GM06990 (cell line): ENCODE data around the gene ADCY10.
"Not testable (repeated sequence)": the region's sequence is repeated elsewhere in the genome, so short reads cannot be mapped to it uniquely, and the experiment has no call there.

Source experiments
- DNase-seq: peaks from one replicate; pipeline ENCODE4 v3.0.0-alpha.2; 2011; ENCODE audit not compliant: insufficient read length; ENCODE audit errors: extremely low read depth
- H3K27me3 ChIP-seq: replicated peaks from 2 replicates; pipeline ENCODE4 v1.6.0; 2011; ENCODE audit warnings: low read length; ENCODE audit not compliant: control insufficient read depth, insufficient read depth
- H3K36me3 ChIP-seq: 2 replicates; pipeline ENCODE4 v1.5.1; 2011; ENCODE audit warnings: low read length; ENCODE audit not compliant: control insufficient read depth, insufficient read depth
- H3K4me3 ChIP-seq: replicated peaks from 2 replicates; pipeline ENCODE4 v1.5.1; 2011; ENCODE audit warnings: low read depth, mild to moderate bottlenecking, control low read depth, low read length
- TF ChIP-seq, protein P1 (sequence below): IDR thresholded peaks from 2 replicates; pipeline ENCODE4 v1.5.1; 2011; ENCODE audit warnings: low read length, control low read depth, mild to moderate bottlenecking, inconsistent platforms; ENCODE audit not compliant: insufficient read depth, poor library complexity, severe bottlenecking

The ADCY10 gene

DNA sequence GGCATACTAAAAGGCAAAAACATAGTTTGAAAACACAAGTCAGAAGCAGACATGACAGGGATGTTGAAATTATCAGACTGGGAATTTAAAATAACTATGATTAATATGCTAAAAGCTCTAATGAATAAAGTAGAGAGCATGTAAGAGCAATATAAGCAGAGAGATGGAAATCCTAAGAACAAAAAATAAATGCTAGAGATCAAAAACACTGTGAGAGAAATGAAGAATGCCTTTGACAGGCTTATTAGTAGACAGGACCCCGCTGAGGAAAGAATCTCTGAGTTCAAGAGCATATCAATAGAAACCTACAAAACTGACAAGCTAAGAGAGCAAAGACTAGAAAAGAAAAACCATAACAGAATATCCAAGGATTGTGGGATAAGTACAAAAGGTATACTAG is 98.3 kb downstream of the ADCY10 start:
- DNase-seq = no peak
- TF ChIP-seq, protein P1, sequence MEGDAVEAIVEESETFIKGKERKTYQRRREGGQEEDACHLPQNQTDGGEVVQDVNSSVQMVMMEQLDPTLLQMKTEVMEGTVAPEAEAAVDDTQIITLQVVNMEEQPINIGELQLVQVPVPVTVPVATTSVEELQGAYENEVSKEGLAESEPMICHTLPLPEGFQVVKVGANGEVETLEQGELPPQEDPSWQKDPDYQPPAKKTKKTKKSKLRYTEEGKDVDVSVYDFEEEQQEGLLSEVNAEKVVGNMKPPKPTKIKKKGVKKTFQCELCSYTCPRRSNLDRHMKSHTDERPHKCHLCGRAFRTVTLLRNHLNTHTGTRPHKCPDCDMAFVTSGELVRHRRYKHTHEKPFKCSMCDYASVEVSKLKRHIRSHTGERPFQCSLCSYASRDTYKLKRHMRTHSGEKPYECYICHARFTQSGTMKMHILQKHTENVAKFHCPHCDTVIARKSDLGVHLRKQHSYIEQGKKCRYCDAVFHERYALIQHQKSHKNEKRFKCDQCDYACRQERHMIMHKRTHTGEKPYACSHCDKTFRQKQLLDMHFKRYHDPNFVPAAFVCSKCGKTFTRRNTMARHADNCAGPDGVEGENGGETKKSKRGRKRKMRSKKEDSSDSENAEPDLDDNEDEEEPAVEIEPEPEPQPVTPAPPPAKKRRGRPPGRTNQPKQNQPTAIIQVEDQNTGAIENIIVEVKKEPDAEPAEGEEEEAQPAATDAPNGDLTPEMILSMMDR = no peak
- Histone ChIP-seq H3K4me3 (no peak overlapping the region), H3K27me3 (no peaks in the 10 kb centered on the region), H3K36me3 (no peaks in the 10 kb centered on the region)

DNA sequence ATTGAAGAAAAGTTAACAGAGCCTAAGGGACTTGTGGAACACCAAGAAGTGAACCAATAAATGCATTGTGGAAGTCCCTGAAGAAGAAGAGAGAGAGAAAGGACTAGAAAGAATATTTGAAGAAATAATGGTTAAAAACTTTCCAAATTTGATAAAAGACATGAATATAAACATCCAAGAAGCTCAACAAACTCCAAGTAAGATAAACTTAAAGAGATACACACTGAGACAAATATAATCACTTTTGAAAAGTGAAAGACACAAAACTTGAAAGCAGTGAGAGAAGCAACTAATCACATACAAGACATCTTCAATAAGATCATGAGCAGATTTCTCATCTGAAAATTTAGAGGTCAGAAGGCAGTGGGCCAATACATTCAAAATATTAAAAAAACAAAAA is 101.0 kb downstream of the ADCY10 start:
- TF ChIP-seq, protein P1 = no peak
- Histone ChIP-seq H3K36me3 (no peaks in the 10 kb centered on the region), H3K27me3 (no peaks in the 10 kb centered on the region), H3K4me3 (no peak overlapping the region)
- no peak for DNase-seq

DNA sequence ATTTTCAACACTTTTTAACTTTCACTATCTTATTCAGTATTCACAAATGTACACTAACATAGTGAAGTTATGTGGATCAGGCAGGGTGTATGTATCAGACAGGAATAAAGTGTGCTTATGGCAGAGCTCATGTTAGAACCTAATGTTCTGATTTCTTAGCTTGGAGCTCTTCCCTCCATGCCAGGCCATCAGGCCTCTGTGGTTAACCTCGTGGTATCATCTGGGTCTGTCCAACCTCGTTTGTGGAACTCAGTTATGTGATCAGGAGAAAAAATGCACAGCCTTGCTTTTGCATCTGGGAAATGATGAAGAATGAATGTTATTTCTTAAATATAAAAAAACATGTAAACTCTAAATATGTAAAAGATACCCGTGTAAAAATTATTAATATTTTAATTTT is 105.2 kb downstream of the ADCY10 start:
- no peak for DNase-seq
- H3K27me3 ChIP-seq = no peaks in the 10 kb centered on the region
- no peaks in the 10 kb centered on the region for H3K36me3 ChIP-seq
- no peak overlapping the region for H3K4me3 ChIP-seq
- TF ChIP-seq, protein P1 = no peak

DNA sequence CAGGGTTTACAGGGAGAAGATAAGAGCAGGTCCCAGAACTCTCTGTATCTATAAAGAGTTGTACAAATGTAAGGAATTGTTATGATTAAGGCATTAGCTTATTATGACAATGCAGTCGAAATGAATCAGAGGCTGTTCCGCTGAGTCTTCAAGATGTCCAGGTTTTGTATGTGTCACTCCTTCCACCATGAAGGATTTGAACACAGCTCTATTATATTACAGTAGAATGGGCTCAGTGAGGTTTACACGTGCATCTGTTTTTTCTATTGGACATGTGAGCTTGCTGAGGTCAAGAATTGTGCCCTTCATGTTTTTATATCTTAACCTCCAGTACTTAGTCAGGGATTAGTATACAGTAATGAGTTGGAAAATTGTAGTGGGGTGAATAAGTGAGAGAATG is 105.8 kb downstream of the ADCY10 start:
- no peaks in the 10 kb centered on the region for H3K36me3 ChIP-seq
- H3K4me3 ChIP-seq = no peak overlapping the region
- TF ChIP-seq, protein P1 = no peak
- no peak for DNase-seq
- no peaks in the 10 kb centered on the region for H3K27me3 ChIP-seq

DNA sequence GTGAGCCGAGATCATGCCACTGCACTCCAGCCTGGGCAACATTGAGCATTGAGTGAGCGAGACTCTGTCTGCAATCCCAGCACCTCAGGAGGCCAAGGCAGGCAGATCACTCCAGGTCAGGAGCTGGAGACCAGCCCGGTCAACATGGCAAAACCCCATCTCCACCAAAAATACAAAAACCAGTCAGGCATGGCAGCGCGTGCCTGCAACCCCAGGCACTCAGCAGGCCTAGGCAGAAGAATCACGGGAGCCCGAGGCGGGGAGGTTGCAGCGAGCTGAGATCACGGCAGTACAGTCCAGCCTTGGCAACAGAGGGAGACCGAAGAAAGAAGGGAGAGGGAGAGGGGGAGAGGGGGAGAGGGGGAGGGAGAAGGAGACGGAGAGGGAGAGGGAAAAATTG is 107.3 kb downstream of the ADCY10 start:
- DNase-seq, H3K4me3 ChIP-seq, H3K36me3 ChIP-seq, H3K27me3 ChIP-seq: not testable (repeated sequence)

DNA sequence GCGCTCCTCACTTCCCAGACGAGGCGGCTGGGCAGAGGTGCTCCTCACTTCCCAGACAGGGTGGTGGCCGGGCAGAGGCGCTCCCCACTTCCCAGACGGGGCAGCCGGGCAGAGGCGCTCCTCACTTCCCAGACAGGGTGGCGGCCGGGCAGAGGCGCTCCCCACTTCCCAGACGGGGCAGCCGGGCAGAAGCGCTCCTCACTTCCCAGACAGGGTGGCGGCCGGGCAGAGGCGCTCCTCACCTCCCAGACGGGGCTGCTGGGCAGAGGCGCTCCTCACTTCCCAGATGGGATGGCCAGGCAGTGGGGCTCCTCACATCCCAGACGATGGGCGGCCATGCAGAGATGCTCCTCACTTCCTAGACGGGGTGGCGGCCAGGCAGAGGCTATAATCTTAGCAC is 107.7 kb downstream of the ADCY10 start:
- H3K27me3 ChIP-seq, H3K4me3 ChIP-seq, DNase-seq, H3K36me3 ChIP-seq: not testable (repeated sequence)

DNA sequence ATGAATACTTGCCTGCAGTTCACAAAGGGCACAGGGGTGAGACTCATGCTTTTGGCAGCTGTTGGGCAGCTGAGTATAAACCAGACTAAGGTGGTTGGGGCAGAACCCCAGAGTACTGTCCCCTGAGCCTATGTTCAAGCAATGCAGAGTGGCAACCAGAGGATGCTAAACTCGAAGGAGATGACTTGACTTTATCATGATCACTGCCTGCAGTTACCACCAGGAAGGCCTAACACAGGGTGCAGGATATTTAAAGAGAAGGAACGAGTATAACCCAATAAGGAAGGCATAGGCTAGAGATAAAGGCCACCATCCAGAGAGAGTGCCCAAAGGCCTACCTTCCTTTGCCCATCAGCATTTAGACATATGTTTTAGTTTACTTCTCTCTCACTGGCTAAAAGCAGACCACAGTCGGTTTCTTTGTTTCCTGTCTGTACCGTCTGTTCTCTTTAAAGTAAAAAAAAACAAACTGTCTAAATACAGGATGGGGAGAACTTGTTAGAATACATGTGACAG is 108.8 kb downstream of the ADCY10 start:
- TF ChIP-seq, protein P1 = no peak
- peak; percentile 31 for DNase-seq
- H3K4me3 ChIP-seq = no peak overlapping the region
- no peaks in the 10 kb centered on the region for H3K36me3 ChIP-seq
- H3K27me3 ChIP-seq = no peaks in the 10 kb centered on the region
